NCI-H2107 treated with DMSO at 0.1 percent for 48 hours (cell line): ENCODE data around the gene PLGRKT.
"Not testable (repeated sequence)": the region's sequence is repeated elsewhere in the genome, so short reads cannot be mapped to it uniquely, and the experiment has no call there.

ENCODE experiments used
- DNase-seq: peaks from one replicate; lab custom pipeline; 2025; ENCODE audit not compliant: unreplicated experiment; lab: John Stamatoyannopoulos, UW

PLGRKT gene

GRCh38 chr9:5453004-5453403, 15.3 kb upstream of the PLGRKT start:
- no peak for DNase-seq

GRCh38 chr9:5452286-5452609, 14.5 kb upstream of the PLGRKT start:
- DNase-seq, result no peak

GRCh38 chr9:5450359-5451091, 12.8 kb upstream of the PLGRKT start, which contains the start of gene CD274:
Gene CD274, plus strand, starts transcription at chr9:5450542. Its CDS starts 5,572 bp downstream, at chr9:5456114.
- peak; percentile 23 for DNase-seq

- no peak for DNase-seq
Observed at GRCh38 chr9:5449521-5450358, 12.0 kb upstream of the PLGRKT start.

- DNase-seq, result no peak
Observed at GRCh38 chr9:5448461-5449435, 11.0 kb upstream of the PLGRKT start.

- no peak for DNase-seq
Observed at GRCh38 chr9:5448016-5448415, 10.3 kb upstream of the PLGRKT start.

- DNase-seq, result no peak
Observed at GRCh38 chr9:5447337-5447736, 9.6 kb upstream of the PLGRKT start.

GRCh38 chr9:5446451-5447236, 8.9 kb upstream of the PLGRKT start:
- DNase-seq, result no peak

GRCh38 chr9:5445886-5446285, 8.2 kb upstream of the PLGRKT start:
- no peak for DNase-seq

- DNase-seq, result not testable (repeated sequence)
Observed at GRCh38 chr9:5445096-5445495, 7.4 kb upstream of the PLGRKT start.

GRCh38 chr9:5443850-5444249, 6.1 kb upstream of the PLGRKT start:
- no peak for DNase-seq

- peak; percentile 23 for DNase-seq
Observed at GRCh38 chr9:5442400-5443011, 4.8 kb upstream of the PLGRKT start.

- no peak for DNase-seq
Observed at GRCh38 chr9:5441043-5441442, 3.3 kb upstream of the PLGRKT start.

GRCh38 chr9:5440426-5440825, 2.7 kb upstream of the PLGRKT start:
- no peak for DNase-seq

GRCh38 chr9:5438301-5439162, 807 bp upstream of the PLGRKT start:
- DNase-seq, result no peak

GRCh38 chr9:5436441-5436840, 1.3 kb downstream of the PLGRKT start:
- no peak for DNase-seq

GRCh38 chr9:5435912-5436311, 1.8 kb downstream of the PLGRKT start:
- DNase-seq, result no peak

GRCh38 chr9:5433841-5434810, 3.6 kb downstream of the PLGRKT start:
- DNase-seq, result not testable (repeated sequence)
